Smooth muscle cell (in vitro differentiated cells): ENCODE results near the gene RBM23. TPM values are rescaled to one million over a fixed set of nuclear protein-coding genes. Genes with fewer than 3 reads are reported as not detected.

Experiments
- DNase-seq: peaks from one replicate; lab custom pipeline; 2025; ENCODE audit not compliant: unreplicated experiment; lab: John Stamatoyannopoulos, UW
- H2AFZ ChIP-seq: fragments of 200-600 bp; sonication (generic); 2 replicates; pipeline ENCODE4 v1.6.0; 2016; ENCODE audit warnings: antibody characterized with exemption, low read depth, mild to moderate bottlenecking
- H3F3A ChIP-seq: fragments of 200-600 bp; sonication (generic); 2 replicates; pipeline ENCODE4 v1.6.0; 2017; ENCODE audit warnings: antibody characterized with exemption, low read depth
- H3K27ac ChIP-seq: fragments of 200-600 bp; sonication (generic); 2 replicates; pipeline ENCODE4 v1.5.1; 2016; ENCODE audit warnings: low read depth, mild to moderate bottlenecking
- H3K27me3 ChIP-seq: fragments of 200-600 bp; sonication (generic); 2 replicates; pipeline ENCODE4 v1.6.1; 2016; ENCODE audit warnings: low read depth, mild to moderate bottlenecking
- H3K36me3 ChIP-seq: fragments of 200-600 bp; sonication (generic); 2 replicates; pipeline ENCODE4 v1.5.1; 2016; ENCODE audit warnings: low read depth
- H3K4me1 ChIP-seq: fragments of 200-600 bp; sonication (generic); 2 replicates; pipeline ENCODE4 v1.5.1; 2016; ENCODE audit warnings: low read depth
- H3K4me2 ChIP-seq: fragments of 200-600 bp; sonication (generic); 2 replicates; pipeline ENCODE4 v1.6.0; 2016; ENCODE audit warnings: mild to moderate bottlenecking
- H3K4me3 ChIP-seq: fragments of 200-600 bp; sonication (generic); 2 replicates; pipeline ENCODE4 v1.5.1; 2016; ENCODE audit warnings: mild to moderate bottlenecking
- H3K79me2 ChIP-seq: fragments of 200-600 bp; sonication (generic); 2 replicates; pipeline ENCODE4 v1.6.0; 2016; ENCODE audit warnings: low read depth, mild to moderate bottlenecking
- H3K9ac ChIP-seq: fragments of 200-600 bp; sonication (generic); 2 replicates; pipeline ENCODE4 v1.6.0; 2016; ENCODE audit warnings: low read depth
- H3K9me3 ChIP-seq: fragments of 200-600 bp; sonication (generic); replicated peaks from 2 replicates; pipeline ENCODE4 v1.5.1; 2016; ENCODE audit warnings: low read depth
- H4K20me1 ChIP-seq: fragments of 200-600 bp; sonication (generic); 2 replicates; pipeline ENCODE4 v1.6.0; 2016; ENCODE audit warnings: low read depth
- CTCF ChIP-seq: fragments of 200-600 bp; sonication (generic); IDR thresholded peaks from 2 replicates; pipeline ENCODE4 v1.5.1; 2017; ENCODE audit warnings: borderline replicate concordance, mild to moderate bottlenecking, antibody characterized with exemption; ENCODE audit not compliant: insufficient read depth, poor library complexity, severe bottlenecking
- WGBS: methylation state at CpG from one replicate; pipeline ENCODE4 v1.1.7; 2016; ENCODE audit warnings: low lambda C conversion rate; 5-methylcytosine and 5-hydroxymethylcytosine counted together
- polyA plus RNA-seq: library from polyadenylated mRNA; unstranded; fragments of >200 nt; fragmentation: Nextera tagmentation; extraction: Ambion mirVana; gene quantifications from 2 replicates; pipeline ENCODE4 v1.2.1, GENCODE V29; 2016
- total RNA-seq: library from RNA; depleted of rRNA; stranded (reverse); fragments of >200 nt; gene quantifications from 2 replicates; pipeline ENCODE4 v1.2.3, GENCODE V29; 2014

The RBM23 gene
- total and polyA plus RNA-seq, 2 experiments from 2014 or later, result 59.3 to 112 TPM

- no peak overlapping the region for H3K27ac ChIP-seq
- WGBS, result 89% methylated on average over 8 of the region's 8 CpGs
These were observed 10.3 kb downstream of the RBM23 start for GRCh38 chr14:22908601-22909000.

GRCh38 chr14:22907429-22907828, 11.5 kb downstream of the RBM23 start:
- no peak for DNase-seq
- no peak overlapping the region for H3K27ac ChIP-seq
- no peaks in the 10 kb centered on the region for H3K9me3 ChIP-seq
- H3K27me3 ChIP-seq, result no peaks in the 10 kb centered on the region
- no peak overlapping the region for H3K9ac ChIP-seq
- H3K4me1 ChIP-seq, result no peaks in the 10 kb centered on the region
- no peak overlapping the region for H3K4me3 ChIP-seq
- 98% methylated on average over 3 of the region's 3 CpGs for whole genome bisulfite sequencing
- no peak for TF ChIP-seq CTCF
- H3F3A ChIP-seq, result peaks cover 3% of the 10 kb centered on the region
- peaks cover 31% of the 10 kb centered on the region for H3K79me2 ChIP-seq
- no peak overlapping the region for H2AFZ ChIP-seq
- H3K36me3 ChIP-seq, result peaks cover 16% of the 10 kb centered on the region
- H3K4me2 ChIP-seq, result no peak overlapping the region
- H4K20me1 ChIP-seq, result peaks cover 3% of the 10 kb centered on the region

More at GRCh38 chr14:22908601-22909000, 10.3 kb downstream of the RBM23 start:
- no peak overlapping the region for H3K4me2 ChIP-seq
- H3K36me3 ChIP-seq, result peaks cover 16% of the 10 kb centered on the region
- H3K4me3 ChIP-seq, result no peak overlapping the region
- H3F3A ChIP-seq, result peaks cover 3% of the 10 kb centered on the region
- H3K27me3 ChIP-seq, result no peaks in the 10 kb centered on the region
- H3K9ac ChIP-seq, result no peak overlapping the region
- TF ChIP-seq CTCF, result no peak
- no peak overlapping the region for H2AFZ ChIP-seq
- no peaks in the 10 kb centered on the region for H3K9me3 ChIP-seq
- H3K4me1 ChIP-seq, result no peaks in the 10 kb centered on the region
- peaks cover 3% of the 10 kb centered on the region for H4K20me1 ChIP-seq
- no peak for DNase-seq
- peaks cover 42% of the 10 kb centered on the region for H3K79me2 ChIP-seq

GRCh38 chr14:22906073-22906472, 12.9 kb downstream of the RBM23 start:
- no peak overlapping the region for H3K4me3 ChIP-seq
- no peaks in the 10 kb centered on the region for H3K27me3 ChIP-seq
- H3K4me2 ChIP-seq, result no peak overlapping the region
- H3F3A ChIP-seq, result peaks cover 3% of the 10 kb centered on the region
- peaks cover 16% of the 10 kb centered on the region for H3K36me3 ChIP-seq
- H2AFZ ChIP-seq, result no peak overlapping the region
- no peak overlapping the region for H3K9ac ChIP-seq
- H4K20me1 ChIP-seq, result no peaks in the 10 kb centered on the region
- peaks cover 17% of the 10 kb centered on the region for H3K79me2 ChIP-seq
- H3K4me1 ChIP-seq, result no peaks in the 10 kb centered on the region
- 97% methylated on average over 20 of the region's 20 CpGs for WGBS
- no peak overlapping the region for H3K27ac ChIP-seq
- no peak for TF ChIP-seq CTCF
- DNase-seq, result no peak
- no peaks in the 10 kb centered on the region for H3K9me3 ChIP-seq

GRCh38 chr14:22905627-22906026, 13.3 kb downstream of the RBM23 start:
- Histone ChIP-seq H3F3A (peaks cover 3% of the 10 kb centered on the region), H3K27me3 (no peaks in the 10 kb centered on the region), H3K4me2 (no peak overlapping the region), H3K9me3 (no peaks in the 10 kb centered on the region), H3K9ac (no peak overlapping the region), H4K20me1 (no peaks in the 10 kb centered on the region), H3K79me2 (peaks cover 13% of the 10 kb centered on the region), H3K4me3 (no peak overlapping the region), H3K36me3 (peaks cover 16% of the 10 kb centered on the region), H3K27ac (no peak overlapping the region), H2AFZ (no peak overlapping the region), H3K4me1 (no peaks in the 10 kb centered on the region)
- no peak for TF ChIP-seq CTCF
- DNase-seq, result no peak
- WGBS, result 97% methylated on average over 4 of the region's 4 CpGs
